HG02970 (cell line): ENCODE measurements around the gene ANGPTL2.

Experiments used
- ATAC-seq: cut with Tn5 transposase; IDR thresholded peaks from one replicate; pipeline ENCODE4 v1.9.1; 2021; ENCODE audit warnings: mild to moderate bottlenecking, moderate library complexity, moderate number of reproducible peaks; ENCODE audit not compliant: unreplicated experiment, low FRiP score

ANGPTL2 gene

DNA sequence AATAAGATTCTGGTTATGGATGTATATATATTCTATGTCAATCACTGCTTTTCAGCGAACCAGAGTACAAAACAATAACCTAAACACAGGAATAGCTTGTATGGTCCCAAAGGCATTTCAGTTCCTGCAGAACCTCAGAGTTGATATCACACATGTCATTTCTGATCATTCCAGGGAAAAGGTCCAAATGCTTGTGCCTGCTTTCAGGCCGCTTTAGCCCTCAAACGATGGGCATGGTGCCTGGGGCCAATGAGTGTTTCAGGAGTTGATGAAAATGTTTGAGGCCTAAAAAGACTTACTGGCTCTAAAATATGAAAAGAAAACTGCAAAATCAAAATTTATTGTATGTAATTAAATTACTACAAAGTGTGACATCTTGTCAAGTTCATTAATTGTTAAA, 22.8 kb downstream of the ANGPTL2 start:
- ATAC-seq = no peak

DNA sequence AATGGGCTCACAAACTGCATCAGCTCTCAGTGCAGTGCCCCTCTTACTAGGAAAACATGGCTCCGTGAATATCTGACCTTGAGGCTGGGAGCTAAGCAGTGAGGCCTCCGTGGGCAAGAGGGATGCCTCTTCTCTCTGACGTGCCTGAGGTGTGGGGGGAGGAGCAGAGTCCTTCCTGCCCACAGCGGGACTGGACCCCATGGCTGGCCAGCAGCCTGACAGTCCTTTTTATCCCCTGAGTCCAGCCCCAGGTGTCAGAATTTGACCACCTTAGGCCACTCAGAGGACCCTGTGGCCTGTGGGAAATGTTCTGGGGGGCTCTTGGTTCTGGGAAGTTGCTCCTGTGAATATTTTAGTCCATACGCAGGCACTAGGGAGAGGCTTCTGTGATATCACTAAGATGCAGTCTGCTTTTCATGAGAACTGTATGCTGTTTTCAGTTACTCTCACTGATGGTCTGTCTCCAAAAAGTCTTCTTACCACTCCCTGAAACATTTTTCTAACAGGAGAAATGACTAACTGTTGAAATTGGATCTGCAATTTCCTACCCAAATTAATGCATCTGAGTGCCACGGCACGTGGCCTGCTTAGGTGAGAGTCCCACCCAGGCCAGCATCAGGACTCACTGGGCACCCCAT, 23.4 kb downstream of the ANGPTL2 start:
- ATAC-seq = no peak

DNA sequence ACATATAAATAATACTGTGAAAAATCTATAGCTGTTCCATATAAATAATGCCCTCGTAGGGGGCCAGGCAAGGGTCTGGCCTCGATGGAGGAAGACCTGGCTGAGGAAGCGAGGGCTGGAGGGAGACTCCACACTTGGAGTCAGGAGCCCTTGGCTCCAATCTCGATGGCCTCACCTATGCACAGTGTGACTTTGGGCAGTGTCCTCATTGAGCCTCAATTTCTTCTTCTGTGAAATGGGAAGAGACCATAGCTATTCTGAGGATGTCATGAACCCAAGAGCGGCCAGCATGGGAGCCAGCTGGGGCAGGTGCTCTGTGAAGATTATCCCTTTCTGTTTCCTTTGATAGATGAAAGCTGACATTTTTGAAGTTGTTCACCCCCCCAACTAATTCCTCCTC, 24.8 kb downstream of the ANGPTL2 start:
- ATAC-seq = no peak

DNA sequence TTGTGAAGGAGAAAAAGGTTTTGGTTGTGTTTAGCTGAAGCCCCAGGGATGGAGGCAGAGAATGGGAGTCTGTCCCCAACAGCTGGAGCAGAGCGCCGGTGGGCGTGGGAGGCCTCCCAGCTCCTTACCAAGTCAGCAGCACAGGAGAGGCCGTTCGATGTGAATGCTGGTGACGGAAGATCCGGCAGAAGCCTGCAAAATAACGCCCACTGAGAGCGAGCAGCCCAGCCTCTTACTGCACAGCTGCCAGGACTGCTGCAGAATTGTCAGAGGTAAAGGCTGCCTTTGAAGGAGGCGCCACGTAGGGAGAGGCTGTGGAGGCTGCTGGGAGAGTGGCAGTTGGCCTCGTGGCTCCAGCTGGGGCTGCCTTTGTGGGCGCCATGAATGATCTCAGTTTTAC, 26.2 kb downstream of the ANGPTL2 start:
- no peak for ATAC-seq

DNA sequence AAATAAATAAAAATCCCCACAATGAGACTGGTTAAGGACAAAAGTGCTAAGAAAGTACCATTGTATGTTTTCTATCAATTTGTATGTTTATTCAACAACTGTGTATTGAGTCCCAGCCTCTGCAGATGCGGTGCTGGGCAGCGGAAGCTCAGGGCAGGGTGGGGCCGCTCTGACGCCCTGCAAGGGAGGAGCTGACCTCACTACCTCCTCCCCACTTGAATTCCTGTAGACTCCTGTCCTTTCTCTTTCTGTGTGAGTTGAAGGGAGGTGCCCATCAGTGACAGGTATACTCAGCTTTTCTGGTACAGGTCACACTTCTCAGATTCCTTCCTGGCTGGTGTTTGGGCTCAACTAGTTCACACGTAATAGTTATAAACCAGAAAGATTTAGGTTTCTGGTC, 27.0 kb downstream of the ANGPTL2 start:
- ATAC-seq = no peak

DNA sequence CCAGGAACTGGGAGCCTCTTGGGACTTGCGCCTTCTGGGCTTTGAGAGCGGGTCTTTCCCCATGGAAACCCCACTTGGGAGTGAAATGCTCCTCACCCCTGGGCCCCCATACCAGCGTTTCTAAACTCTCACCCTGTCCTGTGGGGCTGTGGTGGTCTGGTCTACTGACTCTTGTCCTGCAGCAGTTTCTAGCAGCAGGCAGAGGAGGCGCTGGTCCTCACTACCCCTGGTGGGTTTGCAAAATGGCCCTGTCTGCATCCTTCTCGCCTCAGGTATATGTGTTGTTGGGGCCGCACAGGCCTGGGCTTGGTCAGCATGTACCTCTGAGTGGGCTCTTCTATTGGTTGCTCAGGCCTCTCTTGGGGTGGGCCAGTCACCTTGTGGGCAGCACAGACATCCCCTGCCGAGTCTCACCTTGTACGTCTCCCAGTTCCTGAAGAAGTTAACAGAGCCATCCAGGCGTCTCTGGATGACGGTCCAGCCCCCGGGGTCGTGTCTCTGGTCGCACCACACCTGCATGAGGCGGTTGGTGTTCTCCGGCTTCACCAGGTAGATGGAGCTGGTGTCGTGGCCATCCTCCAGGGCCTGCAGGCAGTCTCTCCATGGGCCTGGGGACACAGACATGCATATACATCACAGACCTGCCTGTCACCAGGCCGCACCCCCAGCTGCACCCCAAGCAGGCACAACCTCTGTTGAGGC, 29.0 kb downstream of the ANGPTL2 start:
- no peak for ATAC-seq

DNA sequence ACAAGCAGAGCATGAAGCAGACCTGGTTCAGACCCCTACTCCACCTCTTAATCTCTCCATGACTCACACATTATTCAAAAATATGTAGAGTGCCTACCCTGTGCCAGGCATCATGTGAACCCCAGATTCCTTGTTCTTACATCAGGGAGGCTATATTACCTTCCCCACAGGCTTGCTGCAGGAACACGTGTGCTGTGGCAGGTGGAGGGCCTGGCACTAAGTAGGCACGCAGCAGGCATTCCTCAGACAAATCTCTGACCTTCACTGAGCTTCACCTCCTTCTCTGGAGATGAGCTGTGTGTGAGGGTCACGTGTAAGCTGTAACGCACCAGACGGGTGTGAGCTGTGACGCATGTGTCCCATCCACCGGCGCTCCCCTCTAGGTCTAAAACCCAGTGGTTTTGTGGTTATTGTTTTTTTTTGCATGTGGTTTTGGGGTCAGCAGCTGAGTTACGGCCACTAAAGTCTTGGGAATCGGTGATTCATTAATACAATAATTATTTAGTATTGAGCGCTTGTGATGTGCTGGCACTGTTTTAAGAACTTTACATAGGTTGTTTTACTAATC, 30.3 kb downstream of the ANGPTL2 start:
- ATAC-seq = no peak

DNA sequence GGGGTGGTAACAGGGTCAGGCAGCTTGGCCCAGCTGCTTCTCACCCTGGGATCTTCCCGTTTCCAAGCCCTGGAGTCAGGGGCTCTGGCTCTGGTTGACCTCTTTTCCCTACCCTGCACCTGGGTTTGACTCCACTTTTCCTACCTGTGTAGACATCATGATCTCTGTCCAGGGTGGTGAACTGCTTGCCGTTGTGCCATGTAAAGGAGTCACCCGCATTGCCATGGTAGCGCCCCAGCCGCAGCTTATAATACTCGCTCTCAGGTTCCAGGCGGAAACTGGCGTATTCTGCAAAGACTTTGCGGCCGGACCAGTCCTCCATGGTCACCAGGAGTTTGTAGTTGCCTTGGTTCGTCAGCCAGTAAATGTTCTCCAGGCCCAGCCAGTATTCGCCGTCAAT, 30.9 kb downstream of the ANGPTL2 start:
- no peak for ATAC-seq

DNA sequence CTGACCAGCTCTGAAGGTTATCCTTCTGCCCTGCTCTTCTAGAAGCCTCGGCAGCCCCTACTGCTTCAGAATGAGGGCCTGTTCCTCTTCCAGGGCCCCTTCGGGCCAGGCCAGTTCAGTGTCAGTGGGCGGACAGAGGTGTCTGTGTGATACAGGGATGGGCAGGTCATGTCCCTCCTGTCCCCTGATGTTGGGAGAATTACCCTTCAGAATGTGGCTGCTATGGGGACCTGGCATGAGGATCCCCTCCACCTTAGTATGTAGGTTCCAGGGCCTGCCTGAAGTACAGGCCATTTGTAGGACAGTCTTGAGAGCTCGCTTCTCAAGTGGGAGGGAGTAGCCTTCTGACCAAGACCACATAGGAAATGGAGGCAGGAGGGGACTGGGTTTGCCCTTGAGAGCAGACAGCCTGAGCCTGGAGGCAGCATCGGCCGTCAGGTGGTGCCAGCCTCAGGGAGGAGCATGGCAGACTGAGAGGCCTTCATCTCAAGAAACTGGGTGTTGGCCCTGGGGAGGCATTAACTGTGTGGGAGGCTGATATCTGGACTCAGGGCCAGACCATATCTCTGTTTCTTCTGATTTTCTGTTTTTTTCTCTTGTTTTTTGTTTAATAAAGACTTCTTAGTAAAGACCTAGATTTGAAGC, 32.0 kb downstream of the ANGPTL2 start:
- no peak for ATAC-seq

DNA sequence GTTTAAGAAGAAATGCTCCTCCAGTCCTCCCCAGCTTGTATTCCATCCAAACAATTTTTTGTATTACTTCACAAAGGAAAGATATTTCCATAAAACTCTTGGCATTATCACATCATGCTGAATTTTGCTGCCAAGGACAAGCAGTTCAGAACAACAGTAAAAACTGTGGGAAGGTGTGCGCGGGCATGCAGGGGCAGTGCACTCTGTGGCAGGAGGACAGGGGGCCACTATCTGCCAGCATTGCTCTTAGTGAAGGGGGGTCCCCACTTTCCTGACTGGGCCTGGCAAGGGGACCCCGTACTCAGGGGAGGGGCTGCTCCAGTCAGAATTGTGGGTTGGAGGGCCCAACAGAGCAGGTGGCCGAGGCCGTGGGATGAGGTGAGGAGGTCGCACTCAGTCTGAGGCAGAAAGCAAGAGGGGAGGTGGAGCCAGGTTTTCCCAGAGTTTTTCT, 32.8 kb downstream of the ANGPTL2 start:
- ATAC-seq = no peak

DNA sequence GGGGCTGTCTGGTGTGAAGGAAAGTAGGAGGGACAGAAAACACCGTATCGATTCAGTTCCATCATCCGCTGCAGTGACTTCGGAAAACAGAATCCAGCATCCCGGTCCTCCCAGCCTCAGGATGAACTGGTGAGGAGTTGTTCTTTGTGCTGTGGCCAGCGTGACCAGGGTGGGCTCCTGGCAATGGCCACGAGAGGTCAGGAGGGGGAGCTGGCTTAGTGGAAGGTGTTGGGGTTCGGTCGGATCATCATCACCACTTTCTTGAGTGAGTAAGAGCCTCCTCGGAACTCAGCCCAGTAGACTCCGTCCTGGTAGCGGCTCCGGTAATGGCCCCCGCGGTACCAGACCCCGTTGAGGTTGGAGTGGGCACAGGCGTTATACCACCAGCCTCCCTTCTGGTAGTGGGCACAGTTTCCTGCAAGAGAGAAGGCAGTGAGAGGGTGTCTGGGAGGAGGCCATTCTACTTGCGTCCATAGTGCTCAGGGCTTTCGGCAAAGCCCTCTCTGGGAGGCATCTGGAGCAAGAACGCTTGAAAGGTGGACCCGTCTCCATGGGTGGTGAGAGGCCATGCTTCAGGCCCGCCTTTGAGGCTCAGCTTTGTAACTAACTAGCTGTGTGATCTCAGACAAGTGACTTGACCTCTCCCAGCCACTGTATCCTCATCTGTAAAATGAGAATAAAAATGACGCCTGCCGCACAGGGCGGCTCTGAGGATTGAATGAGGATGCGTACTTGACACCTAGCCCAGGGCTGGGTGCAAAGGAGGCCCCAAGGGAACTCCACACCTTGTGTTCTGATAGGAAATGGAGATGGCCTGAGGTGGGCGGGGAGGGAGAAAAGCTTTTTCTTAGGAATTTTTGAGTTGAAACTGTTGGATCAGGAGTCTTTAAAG, 33.5 kb downstream of the ANGPTL2 start:
- no peak for ATAC-seq

DNA sequence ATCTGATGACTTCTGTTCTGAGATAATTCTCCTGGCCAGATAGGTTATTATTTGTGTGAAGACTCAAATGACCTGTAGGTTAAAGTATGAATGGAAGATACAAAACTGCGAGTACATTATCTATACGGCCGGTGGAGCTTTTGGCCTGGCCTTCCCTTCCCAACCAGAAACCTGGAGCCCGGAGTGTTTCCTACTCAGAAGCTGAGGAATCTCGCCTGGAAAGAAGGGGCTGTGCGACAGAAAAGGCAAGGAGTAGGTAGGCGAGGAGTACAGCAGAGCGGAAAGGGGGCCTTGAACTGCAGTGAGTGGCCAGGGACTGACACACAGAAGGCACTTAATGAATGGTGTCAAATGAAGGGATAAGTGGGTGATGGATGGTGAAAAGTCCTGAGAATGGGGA, 34.6 kb downstream of the ANGPTL2 start:
- no peak for ATAC-seq

DNA sequence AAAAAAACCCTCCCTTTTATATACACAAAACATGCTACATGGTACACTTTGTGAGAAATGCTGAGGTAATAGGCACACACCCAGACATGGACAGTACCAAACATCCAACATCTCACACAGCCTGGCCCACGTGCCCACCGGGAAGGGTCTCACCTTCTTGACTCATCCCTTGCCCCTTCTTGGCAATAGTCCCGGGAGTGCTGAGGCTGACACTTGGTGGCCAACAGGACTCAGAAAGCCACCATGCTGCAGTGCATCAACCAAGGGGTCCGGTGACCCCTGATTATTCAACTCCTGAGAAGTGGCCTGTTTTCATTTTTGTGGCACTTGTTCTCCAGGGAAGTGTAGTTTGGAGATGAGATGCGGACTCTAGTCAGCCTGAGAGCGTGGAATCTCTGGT, 35.0 kb downstream of the ANGPTL2 start:
- ATAC-seq = no peak

DNA sequence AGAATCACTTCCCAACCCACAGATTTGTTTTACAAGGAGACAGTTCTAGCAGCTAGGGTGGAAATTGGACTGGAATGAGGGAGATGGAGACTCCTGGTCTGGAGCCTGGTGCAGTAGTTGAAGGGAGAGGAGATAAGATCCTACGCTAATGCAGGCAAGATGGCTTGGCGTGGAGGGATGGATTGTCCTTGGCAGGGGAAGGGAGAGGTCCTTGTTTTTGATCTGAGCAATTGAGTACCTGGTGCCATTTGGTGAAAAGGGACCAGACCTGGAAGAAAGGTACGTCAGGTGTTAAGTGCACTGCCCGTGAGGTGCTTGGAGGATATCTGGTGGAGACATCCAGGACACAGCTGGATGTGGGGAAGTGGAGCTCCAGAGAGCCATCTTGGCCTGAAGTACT, 35.7 kb downstream of the ANGPTL2 start:
- ATAC-seq = no peak

DNA sequence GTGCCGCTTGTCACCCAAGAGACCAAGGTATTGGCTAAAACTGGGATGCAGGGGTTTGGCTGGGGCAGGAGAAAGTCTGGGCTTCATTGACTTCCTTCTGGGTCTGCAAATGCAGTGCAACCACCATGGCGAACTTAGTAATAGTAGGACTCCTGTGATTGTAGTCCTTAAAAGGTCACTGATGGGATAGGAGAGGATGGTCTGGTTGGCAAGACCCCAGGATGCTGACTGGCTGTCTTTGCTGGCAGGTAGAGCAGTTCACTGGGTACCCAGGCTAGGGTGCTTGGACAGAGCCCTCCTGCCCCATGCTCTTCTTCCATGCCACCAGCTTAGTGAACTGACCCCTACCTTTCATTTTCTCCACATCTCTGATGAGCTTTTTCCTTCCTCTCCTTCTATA, 37.2 kb downstream of the ANGPTL2 start:
- no peak for ATAC-seq

DNA sequence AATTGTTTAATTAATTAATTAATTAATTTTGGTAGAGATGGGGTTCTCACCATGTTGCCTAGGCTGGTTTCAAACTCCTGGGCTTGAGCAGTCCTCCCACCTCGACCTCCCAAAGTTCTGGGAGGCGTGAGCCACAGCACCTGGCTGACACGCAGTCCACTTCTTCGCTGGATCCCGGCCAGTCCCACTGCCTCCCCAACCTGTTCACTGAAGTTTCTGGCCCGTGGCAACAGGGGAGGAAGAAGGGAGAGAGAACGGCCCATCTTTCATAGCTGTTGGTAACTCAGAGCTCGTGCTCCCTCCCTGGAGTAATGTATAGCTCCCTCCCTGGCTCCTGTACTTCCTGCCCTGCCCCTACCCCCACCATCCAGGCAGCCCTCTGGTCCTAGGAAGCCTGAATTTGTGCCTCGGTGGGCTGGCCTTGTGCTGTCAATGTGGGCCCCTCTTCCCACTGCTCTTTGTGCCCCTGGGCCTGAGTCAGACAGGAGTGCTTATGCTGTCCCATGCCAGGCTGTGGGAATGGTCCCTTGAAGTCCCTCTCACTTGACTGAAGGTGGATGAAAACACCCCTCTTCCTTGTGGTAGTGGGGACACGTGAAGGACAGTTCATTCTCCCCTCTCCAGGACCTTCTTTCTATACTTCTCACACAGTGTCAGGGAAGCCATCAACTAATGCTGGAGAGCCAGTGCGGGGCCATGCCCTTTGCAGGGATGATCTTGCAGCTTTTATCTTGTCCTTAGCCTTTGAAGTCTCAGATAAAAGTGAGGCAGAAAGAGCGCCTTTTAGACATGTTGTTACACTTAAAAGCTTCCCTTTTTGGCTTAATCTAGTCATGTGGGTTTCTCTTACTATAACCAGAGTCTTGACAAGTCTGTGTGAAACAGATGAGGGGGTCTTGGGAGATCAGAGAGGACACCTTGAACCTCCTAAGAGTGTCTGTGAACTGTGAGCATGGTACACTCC, 38.1 kb downstream of the ANGPTL2 start:
- ATAC-seq = no peak

DNA sequence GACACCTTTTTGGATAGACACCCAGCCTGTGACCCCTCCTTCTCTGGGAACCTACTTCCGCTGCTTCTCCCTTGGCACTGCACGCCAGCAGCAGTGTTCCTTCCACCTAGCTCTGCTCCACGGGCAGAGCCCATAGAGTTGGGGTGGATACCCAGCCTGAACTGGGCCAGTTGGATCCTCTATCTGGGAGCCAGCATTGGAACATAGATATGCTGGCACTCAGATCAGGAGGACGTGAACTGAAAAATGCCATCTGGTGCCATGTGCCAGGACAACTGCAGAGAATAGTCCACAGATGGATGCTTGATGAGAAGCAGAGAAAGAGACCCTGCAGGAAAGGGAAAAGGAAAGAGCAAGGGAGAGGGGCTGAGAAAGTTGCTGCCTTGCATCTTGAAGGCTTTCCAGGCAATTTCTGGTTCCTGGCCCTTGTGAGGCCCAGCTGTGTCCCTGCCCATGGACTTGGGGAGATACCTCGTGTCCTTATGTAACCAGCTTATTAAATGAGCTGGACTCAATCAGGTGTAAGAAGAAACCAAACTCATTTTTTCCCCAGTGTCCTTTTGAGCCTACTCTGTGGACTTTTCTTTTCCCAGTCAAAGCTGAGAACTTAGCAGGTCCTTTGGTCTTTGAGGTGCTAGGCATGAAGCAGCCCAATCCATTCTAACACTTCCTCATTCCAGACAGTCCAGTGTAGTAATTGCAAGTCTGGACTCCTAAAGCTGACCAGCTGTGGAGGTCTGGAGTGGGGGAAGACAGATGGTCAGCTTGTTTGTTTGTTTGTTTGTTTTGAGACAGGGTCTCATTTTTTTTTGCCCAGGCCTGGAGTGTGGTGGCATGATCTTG, 39.1 kb downstream of the ANGPTL2 start:
- no peak for ATAC-seq
